ENCODE results near the gene FOLR3. TPM values are rescaled to one million over a fixed set of nuclear protein-coding genes. Genes with fewer than 3 reads are reported as not detected.
"Not testable (repeated sequence)": the region's sequence is repeated elsewhere in the genome, so short reads cannot be mapped to it uniquely, and the experiment has no call there.

FOLR3 gene
- total RNA-seq, 1 experiment from 2014 or later = not detected

- in situ Hi-C loops (cut with HindIII; ENCODE audit: low pct_unique_long_range_greater_than_20kb, low sequenced_read_pairs) = no loop called here
- DNase-seq (ENCODE audit: low read depth) = no peak
Measured at GRCh38 chr11:72150882-72151281, 15.4 kb downstream of the FOLR3 start.

DNA sequence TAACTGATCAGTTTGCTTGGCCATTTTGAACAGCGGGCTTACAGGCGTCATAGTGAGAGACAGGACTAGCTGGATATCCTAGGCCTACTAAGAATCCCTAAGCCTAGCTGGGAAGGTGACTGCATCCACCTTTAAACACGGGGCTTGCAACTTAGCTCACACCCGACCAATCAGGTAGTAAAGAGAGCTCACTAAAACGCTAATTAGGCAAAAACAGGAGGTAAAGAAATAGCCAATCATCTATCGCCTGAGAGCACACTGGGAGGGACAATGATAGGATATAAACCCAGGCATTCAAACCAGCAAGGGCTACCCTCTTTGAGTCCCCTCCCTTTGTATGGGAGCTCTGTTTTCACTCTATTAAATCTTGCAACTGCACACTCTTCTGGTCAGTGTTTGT, 18.3 kb downstream of the FOLR3 start:
- in situ Hi-C loops (cut with HindIII; ENCODE audit: low pct_unique_long_range_greater_than_20kb, low sequenced_read_pairs); DNase-seq (ENCODE audit: low read depth): not testable (repeated sequence)

- in situ Hi-C loops (cut with HindIII; ENCODE audit: low pct_unique_long_range_greater_than_20kb, low sequenced_read_pairs) = no loop called here
- no peak for DNase-seq (ENCODE audit: low read depth)
Measured at GRCh38 chr11:72154816-72155215, 19.3 kb downstream of the FOLR3 start.

- DNase-seq (ENCODE audit: low read depth) = no peak
- in situ Hi-C loops (cut with HindIII; ENCODE audit: low pct_unique_long_range_greater_than_20kb, low sequenced_read_pairs) = no loop called here
Measured at GRCh38 chr11:72155751-72156150, 20.2 kb downstream of the FOLR3 start.

- in situ Hi-C loops (cut with HindIII; ENCODE audit: low pct_unique_long_range_greater_than_20kb, low sequenced_read_pairs) = no loop called here
- no peak for DNase-seq (ENCODE audit: low read depth)
Measured at GRCh38 chr11:72157131-72157530, 21.6 kb downstream of the FOLR3 start.

DNA sequence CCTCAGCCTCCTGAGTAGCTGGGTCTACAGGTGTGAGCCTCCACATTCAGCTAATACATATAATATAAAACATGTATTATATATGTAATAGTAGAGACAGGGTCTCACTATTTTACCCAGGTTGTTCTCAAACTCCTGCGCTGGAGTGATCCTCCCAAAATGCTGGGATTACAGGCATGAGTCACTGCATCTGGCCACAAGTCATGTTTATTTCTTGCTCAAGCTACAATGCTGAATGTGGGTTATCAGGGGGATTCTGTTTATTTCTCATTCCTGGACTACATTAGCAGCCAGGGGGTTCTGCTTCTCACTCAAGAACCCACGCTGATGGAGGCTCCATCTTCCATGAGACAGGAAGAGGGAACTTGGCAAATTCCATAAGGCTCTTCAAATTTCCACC, 24.8 kb downstream of the FOLR3 start:
- in situ Hi-C loops (cut with HindIII; ENCODE audit: low pct_unique_long_range_greater_than_20kb, low sequenced_read_pairs) = no loop called here
- DNase-seq (ENCODE audit: low read depth) = no peak

- in situ Hi-C loops (cut with HindIII; ENCODE audit: low pct_unique_long_range_greater_than_20kb, low sequenced_read_pairs) = no loop called here
- no peak for DNase-seq (ENCODE audit: low read depth)
Measured at GRCh38 chr11:72162891-72163492, 27.5 kb downstream of the FOLR3 start.

GRCh38 chr11:72164187-72164586, 28.7 kb downstream of the FOLR3 start:
- DNase-seq (ENCODE audit: low read depth); in situ Hi-C loops (cut with HindIII; ENCODE audit: low pct_unique_long_range_greater_than_20kb, low sequenced_read_pairs): not testable (repeated sequence)

GRCh38 chr11:72169046-72169555, 33.6 kb downstream of the FOLR3 start:
- in situ Hi-C loops (cut with HindIII; ENCODE audit: low pct_unique_long_range_greater_than_20kb, low sequenced_read_pairs); DNase-seq (ENCODE audit: low read depth): not testable (repeated sequence)

- DNase-seq (ENCODE audit: low read depth); in situ Hi-C loops (cut with HindIII; ENCODE audit: low pct_unique_long_range_greater_than_20kb, low sequenced_read_pairs): not testable (repeated sequence)
Measured at GRCh38 chr11:72169754-72170153, 34.2 kb downstream of the FOLR3 start.

DNA sequence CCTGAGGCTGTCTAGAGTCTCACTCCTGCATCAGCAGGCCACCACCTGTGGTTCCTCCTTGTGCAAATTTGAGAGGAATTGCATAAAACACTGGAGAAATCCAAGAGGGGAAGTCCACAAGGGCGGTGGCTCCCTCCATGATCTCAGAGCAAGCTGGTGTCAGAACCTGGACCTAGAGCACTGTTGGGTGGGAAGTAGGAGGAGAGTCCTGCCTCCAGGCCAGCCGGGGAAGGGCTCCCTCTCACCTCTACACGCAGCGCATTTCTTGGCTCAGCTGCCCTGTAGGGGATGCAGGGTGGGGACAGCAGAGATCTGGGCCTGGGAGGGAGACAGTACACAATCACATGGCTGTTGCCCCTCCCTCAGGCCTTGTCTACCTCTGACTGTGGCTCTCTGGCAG, 36.5 kb downstream of the FOLR3 start:
- in situ Hi-C loops (cut with HindIII; ENCODE audit: low pct_unique_long_range_greater_than_20kb, low sequenced_read_pairs); DNase-seq (ENCODE audit: low read depth): not testable (repeated sequence)

GRCh38 chr11:72173291-72173690, 37.8 kb downstream of the FOLR3 start:
- in situ Hi-C loops (cut with HindIII; ENCODE audit: low pct_unique_long_range_greater_than_20kb, low sequenced_read_pairs) = no loop called here
- DNase-seq (ENCODE audit: low read depth) = no peak

DNA sequence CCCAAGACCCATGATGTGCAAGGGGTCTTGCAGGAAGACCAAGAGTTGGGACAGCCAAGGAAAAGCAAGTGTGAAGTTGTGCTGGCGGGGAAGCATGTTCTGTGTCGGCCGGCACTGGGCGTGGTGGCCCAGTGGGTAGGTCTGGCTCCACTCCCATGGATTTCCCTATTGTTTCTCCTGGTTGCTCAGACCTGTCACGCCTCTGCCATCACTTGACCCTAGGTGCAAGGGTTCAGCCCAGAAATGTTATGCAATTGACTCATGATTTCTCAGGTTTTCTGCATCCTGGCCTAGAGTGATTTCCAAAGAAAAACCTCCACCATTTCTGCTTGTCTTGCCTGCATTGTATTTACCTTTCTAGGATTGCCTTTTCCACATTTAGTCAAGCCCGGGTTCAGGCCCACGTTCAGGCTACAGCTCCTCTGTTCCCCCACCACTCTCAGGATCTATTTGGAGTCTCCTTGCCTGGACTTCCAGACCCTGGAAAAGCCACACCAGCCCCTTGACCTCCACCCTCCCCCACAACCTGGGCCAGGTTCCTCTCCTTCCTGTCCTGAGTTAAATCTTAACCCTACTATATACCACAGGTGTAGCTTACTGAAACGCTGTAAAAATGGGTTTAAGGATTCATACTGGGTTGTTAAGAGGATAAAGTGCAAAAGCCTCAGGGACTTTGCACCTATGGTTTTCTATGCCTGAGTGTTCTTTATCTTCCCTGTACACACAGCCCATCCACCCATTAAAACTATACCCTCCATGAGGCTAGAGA, 39.0 kb downstream of the FOLR3 start:
- DNase-seq (ENCODE audit: low read depth) = no peak
- in situ Hi-C loops (cut with HindIII; ENCODE audit: low pct_unique_long_range_greater_than_20kb, low sequenced_read_pairs) = no loop called here

GRCh38 chr11:72177656-72178055, 42.1 kb downstream of the FOLR3 start:
- no peak for DNase-seq (ENCODE audit: low read depth)
- in situ Hi-C loops (cut with HindIII; ENCODE audit: low pct_unique_long_range_greater_than_20kb, low sequenced_read_pairs) = no loop called here

DNA sequence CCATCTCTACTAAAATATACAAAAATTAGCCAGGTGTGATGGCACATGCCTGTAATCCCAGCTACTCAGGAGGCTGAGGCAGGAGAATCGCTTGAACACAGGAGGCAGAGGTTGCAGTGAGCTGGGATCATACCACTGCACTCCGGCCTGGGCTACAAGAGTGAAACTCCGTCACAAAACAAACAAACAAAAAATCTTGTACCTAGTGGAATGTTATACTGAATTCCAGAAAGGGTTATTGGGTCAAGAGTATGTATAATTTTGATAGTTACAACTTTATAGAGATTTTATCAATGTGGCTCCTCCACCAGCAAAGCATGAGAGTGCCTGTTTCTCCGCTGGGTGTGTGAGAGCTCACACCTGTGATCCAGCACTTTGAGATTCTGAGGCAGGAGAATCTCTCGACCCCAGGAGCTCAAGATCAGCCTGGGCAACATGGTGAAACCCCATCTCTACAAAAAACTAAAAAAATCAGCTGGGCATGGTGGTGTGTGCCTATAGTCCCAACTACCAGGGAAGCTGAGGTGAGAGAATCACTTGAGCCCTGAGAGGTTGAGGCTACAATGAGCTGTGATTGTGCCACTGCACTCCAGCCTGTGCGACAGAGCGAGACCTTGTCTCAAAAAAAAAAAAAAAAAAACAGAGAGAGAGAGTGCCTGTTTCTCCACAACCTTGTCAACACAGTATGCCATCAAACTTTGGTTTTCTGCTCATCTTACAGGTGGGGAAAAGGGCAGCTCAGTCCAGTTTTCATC, 43.7 kb downstream of the FOLR3 start:
- peak; percentile 16 for DNase-seq (ENCODE audit: low read depth)
- in situ Hi-C loops (cut with HindIII; ENCODE audit: low pct_unique_long_range_greater_than_20kb, low sequenced_read_pairs) = no loop called here

DNA sequence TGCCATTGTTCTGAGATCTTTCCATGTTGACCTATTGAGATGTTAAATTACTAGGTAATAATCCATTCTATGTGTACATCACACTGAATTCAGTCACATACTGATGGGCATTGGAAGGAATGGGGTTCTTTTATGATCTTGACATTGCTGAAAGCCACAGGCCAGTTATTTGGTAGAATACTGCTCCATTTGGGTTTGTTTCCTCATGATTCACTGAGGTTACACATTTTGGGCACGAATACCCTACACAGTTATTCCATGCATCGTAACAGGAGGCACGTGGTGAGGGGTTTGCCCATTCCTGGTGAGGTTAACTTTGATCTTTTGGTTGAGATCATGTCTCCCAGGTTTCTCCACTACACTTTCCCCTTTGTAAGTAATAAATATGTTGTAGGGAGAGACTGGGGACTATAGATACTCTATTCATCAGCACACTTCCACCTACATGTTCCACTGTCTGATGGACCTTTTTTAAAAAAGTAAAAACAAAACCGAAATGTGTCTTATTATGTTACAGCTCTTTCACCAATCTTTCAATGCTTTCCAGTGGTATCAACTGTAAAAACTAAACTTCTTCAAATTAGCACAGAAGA, 44.4 kb downstream of the FOLR3 start:
- in situ Hi-C loops (cut with HindIII; ENCODE audit: low pct_unique_long_range_greater_than_20kb, low sequenced_read_pairs) = no loop called here
- DNase-seq (ENCODE audit: low read depth) = no peak

GRCh38 chr11:72180892-72181552, 45.5 kb downstream of the FOLR3 start:
- DNase-seq (ENCODE audit: low read depth); in situ Hi-C loops (cut with HindIII; ENCODE audit: low pct_unique_long_range_greater_than_20kb, low sequenced_read_pairs): not testable (repeated sequence)

DNA sequence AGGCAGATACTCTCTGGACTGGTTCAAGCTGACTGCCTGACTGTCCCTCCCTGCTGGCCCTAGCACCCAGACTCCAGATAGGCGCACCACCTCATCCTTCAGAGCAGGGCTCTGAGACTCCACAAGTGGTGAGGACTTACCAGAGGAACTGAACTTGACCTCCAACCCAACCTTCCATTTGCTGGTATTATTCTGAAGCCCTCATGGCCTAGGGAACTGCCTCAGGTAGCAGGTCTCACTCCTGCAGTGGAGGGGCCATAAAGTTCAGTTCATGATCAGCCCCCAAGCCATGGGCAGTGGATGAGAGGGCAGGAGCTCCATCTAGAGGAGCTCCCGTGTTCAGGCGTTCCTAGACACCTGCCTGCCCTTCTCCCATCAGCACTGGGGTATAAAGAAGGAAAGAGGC, 46.0 kb downstream of the FOLR3 start:
- in situ Hi-C loops (cut with HindIII; ENCODE audit: low pct_unique_long_range_greater_than_20kb, low sequenced_read_pairs); DNase-seq (ENCODE audit: low read depth): not testable (repeated sequence)

All from Caki2 (cell line).